CD4-positive, alpha-beta T cell (primary cell): Measurements from ENCODE around the gene THADA. TPM values are rescaled to one million over a fixed set of nuclear protein-coding genes. Genes with fewer than 3 reads are reported as not detected.

Experiments
- ATAC-seq: fragments of 200-7000 bp; cut with Tn5 transposase; one replicate; pipeline ENCODE4 v1.10.0; 2022; ENCODE audit warnings: mild to moderate bottlenecking; ENCODE audit not compliant: poor library complexity
- CTCF ChIA-PET: fragments of 350-600 bp; sonication (Branson Sonifier 250); formaldehyde crosslinking; loops from one replicate; lab custom pipeline; 2021; ENCODE audit warnings: antibody characterized with exemption, inconsistent platforms; lab: Charles Lee
- POLR2A ChIA-PET: fragments of 350-600 bp; sonication (Branson Sonifier 250); formaldehyde crosslinking; loops from one replicate; lab custom pipeline; 2021; ENCODE audit warnings: antibody characterized with exemption, inconsistent platforms; lab: Charles Lee
- DNase-seq, 14 experiments: peaks; one replicate each; pipeline ENCODE4 v3.0.0-alpha.2; 2013 to 2020; ENCODE audit warnings: mixed read lengths in 2 of 14
- H3K27ac ChIP-seq, 2 donors: one replicate each; pipeline versions ENCODE4 v1.5.1 to v1.7.0; 2013; ENCODE audit warnings: low read length in 2 of 2, low read depth in 1 of 2, mild to moderate bottlenecking in 1 of 2
- H3K27me3 ChIP-seq, 2 experiments: 1 replicate in 1 of 2; 2 replicates in 1 of 2; pipeline versions ENCODE4 v1.6.1 to v1.7.0; 2013; ENCODE audit warnings: low read length in 2 of 2, control low read depth in 1 of 2, mild to moderate bottlenecking in 1 of 2, moderate library complexity in 1 of 2; ENCODE audit not compliant: insufficient read depth in 2 of 2, control insufficient read depth in 1 of 2
- H3K36me3 ChIP-seq: one replicate; pipeline ENCODE4 v1.6.1; 2013; ENCODE audit warnings: low read length, control low read depth; ENCODE audit not compliant: insufficient read depth
- H3K4me1 ChIP-seq: one replicate; pipeline ENCODE4 v1.6.1; 2013; ENCODE audit warnings: low read length, control low read depth; ENCODE audit not compliant: insufficient read depth
- H3K4me3 ChIP-seq: one replicate; pipeline ENCODE4 v1.5.1; 2013; ENCODE audit warnings: mild to moderate bottlenecking, low read length, moderate library complexity
- H3K9me3 ChIP-seq, 2 experiments: 1 replicate in 1 of 2; 2 replicates in 1 of 2; pipeline versions ENCODE4 v1.6.1 to v1.7.0; 2013; ENCODE audit warnings: low read length in 2 of 2, mild to moderate bottlenecking in 2 of 2, control low read depth in 1 of 2, moderate library complexity in 1 of 2; ENCODE audit not compliant: control insufficient read depth in 1 of 2, insufficient read depth in 1 of 2
- H3K27ac Mint-ChIP-seq: one replicate; pipeline ENCODE4 v1.8.0; 2020; ENCODE audit warnings: mixed read lengths
- H3K27me3 Mint-ChIP-seq: one replicate; pipeline ENCODE4 v1.8.0; 2021; ENCODE audit warnings: mixed read lengths
- H3K36me3 Mint-ChIP-seq: one replicate; pipeline ENCODE4 v1.8.0; 2021; ENCODE audit warnings: low read depth, mixed read lengths
- H3K4me1 Mint-ChIP-seq: one replicate; pipeline ENCODE4 v1.8.0; 2021; ENCODE audit warnings: low read depth, mixed read lengths
- H3K4me3 Mint-ChIP-seq: one replicate; pipeline ENCODE4 v1.8.0; 2020; ENCODE audit warnings: mild to moderate bottlenecking, mixed read lengths
- H3K9me3 Mint-ChIP-seq: one replicate; pipeline ENCODE4 v1.8.0; 2020; ENCODE audit warnings: mixed read lengths
- intact Hi-C, 2 experiments: fragments of 100-400 bp; cut with DNase I in 1 of 2; cut with micrococcal nuclease in 1 of 2; formaldehyde crosslinking; loops; one replicate each; pipeline versions ENCODE4 v1.15.1 to v1.9.0; 2023 to 2025; cut with DNase I, micrococcal nuclease
- total RNA-seq, 174 experiments: library from RNA in 2 of 174; stranded (reverse) in 2 of 174; gene quantifications; one replicate each; pipeline ENCODE4 v1.2.3 and lab custom pipeline; 2021 to 2026
- TF ChIP-seq, protein P1 (sequence below): fragments of 200-600 bp; IDR thresholded peaks from one replicate; pipeline ENCODE4 v1.8.0; 2022; ENCODE audit warnings: antibody characterized with exemption, mild to moderate bottlenecking

THADA gene
- total RNA-seq, 2 experiments from 2014 or later, result 29.3 to 32.9 TPM

DNA sequence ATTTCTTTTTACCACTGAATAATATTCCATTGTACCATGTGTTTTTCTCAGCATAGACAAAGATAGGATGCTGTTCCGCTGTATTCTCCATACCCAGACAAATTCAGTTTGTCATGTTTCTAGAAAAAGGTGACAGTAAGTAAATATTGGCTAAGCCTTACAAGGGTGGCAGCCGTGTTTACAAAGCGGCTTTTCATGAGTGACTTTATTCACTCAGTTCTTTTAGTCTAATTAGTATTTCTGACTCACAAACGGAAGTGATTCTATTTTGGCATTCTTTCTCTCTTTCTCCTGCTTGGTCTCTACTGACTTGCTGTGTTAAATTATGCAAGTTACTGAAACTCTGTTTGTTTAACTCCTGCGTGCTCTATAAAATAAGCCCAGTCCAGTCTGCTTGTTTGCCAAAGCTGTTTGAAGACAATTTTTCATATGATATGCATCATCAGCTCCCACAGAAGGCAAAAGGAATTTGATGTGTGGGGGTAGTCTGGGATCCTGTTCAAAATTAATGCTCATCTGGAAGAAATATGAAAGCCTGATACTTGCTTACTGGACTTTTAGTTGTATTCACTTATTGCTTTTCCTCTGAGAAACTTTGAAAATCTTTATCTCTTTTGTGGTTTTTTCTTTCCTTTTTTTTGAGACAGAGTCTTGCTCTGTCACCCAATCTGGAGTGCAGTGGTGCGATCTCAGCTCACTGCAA, 38.9 kb upstream of the THADA start:
- peaks cover 0 to 6% of the 10 kb centered on the region in 2 experiments for H3K9me3 ChIP-seq
- H3K4me3 ChIP-seq, result no peak overlapping the region
- DNase-seq (no peak), ATAC-seq (no peak)
- ChIA-PET POLR2A (no interaction called here), CTCF (no interaction called here)
- peaks cover 54% of the 10 kb centered on the region for H3K27me3 Mint-ChIP-seq
- H3K9me3 Mint-ChIP-seq, result peaks cover 2% of the 10 kb centered on the region
- no peak overlapping the region for H3K27ac Mint-ChIP-seq
- no peak overlapping the region for H3K4me3 Mint-ChIP-seq
- peaks cover 21% of the 10 kb centered on the region for H3K4me1 ChIP-seq
- TF ChIP-seq, protein P1, sequence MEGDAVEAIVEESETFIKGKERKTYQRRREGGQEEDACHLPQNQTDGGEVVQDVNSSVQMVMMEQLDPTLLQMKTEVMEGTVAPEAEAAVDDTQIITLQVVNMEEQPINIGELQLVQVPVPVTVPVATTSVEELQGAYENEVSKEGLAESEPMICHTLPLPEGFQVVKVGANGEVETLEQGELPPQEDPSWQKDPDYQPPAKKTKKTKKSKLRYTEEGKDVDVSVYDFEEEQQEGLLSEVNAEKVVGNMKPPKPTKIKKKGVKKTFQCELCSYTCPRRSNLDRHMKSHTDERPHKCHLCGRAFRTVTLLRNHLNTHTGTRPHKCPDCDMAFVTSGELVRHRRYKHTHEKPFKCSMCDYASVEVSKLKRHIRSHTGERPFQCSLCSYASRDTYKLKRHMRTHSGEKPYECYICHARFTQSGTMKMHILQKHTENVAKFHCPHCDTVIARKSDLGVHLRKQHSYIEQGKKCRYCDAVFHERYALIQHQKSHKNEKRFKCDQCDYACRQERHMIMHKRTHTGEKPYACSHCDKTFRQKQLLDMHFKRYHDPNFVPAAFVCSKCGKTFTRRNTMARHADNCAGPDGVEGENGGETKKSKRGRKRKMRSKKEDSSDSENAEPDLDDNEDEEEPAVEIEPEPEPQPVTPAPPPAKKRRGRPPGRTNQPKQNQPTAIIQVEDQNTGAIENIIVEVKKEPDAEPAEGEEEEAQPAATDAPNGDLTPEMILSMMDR, result no peak
- H3K36me3 ChIP-seq, result no peaks in the 10 kb centered on the region
- intact Hi-C loops, result no loop called here
- peaks cover 19 to 23% of the 10 kb centered on the region in 2 experiments for H3K27me3 ChIP-seq
- no peak overlapping the region for H3K27ac ChIP-seq
- H3K4me1 Mint-ChIP-seq, result peaks cover 11% of the 10 kb centered on the region
- H3K36me3 Mint-ChIP-seq, result peaks cover 3% of the 10 kb centered on the region

GRCh38 chr2:43631618-43632317, 35.9 kb upstream of the THADA start:
- H3K9me3 ChIP-seq, result no peaks in the 10 kb centered on the region
- Mint-ChIP-seq H3K4me3 (no peak overlapping the region), H3K27me3 (peaks cover 57% of the 10 kb centered on the region), H3K9me3 (no peaks in the 10 kb centered on the region), H3K4me1 (peaks cover 9% of the 10 kb centered on the region), H3K36me3 (peaks cover 2% of the 10 kb centered on the region), H3K27ac (no peak overlapping the region)
- ATAC-seq, result no peak
- no peaks in the 10 kb centered on the region for H3K36me3 ChIP-seq
- ChIA-PET CTCF (no interaction called here), POLR2A (no interaction called here)
- no peak overlapping the region for H3K4me3 ChIP-seq
- no peak for DNase-seq
- intact Hi-C loops, result no loop called here
- no peak overlapping the region for H3K27ac ChIP-seq
- peaks cover 7% of the 10 kb centered on the region for H3K4me1 ChIP-seq
- TF ChIP-seq, protein P1, result no peak
- peaks cover 19 to 21% of the 10 kb centered on the region in 2 experiments for H3K27me3 ChIP-seq

DNA sequence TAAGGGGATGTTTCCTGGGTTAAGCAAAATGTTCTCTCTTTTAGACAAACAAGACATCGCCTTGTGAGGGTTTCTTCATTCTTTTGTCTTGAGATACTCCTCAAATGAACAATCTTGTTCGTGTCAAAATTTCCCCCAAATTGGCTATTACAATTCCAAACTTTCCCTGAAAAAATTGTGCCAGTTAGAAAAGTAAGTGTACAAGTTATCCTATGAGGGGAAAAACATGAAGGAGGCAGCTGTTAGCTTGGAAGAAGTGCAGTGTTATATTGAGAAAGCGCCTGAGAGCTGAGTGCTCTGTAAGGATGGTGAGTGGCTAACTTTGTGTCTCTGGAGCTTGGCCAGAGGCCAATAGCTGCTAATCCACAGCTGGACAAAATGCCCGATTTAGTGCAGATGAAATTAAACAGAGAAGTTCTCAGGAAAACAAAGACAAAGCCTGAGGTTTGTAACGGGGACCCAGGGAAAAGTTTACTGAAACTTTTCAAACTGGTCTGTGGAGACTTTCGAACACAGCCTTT, 27.2 kb upstream of the THADA start:
- no peaks in the 10 kb centered on the region for H3K4me1 Mint-ChIP-seq
- intact Hi-C loops, result no loop called here
- Histone ChIP-seq H3K27me3 (peaks cover 0 to 12% of the 10 kb centered on the region in 2 experiments), H3K27ac (no peak overlapping the region), H3K4me3 (no peak overlapping the region), H3K4me1 (no peaks in the 10 kb centered on the region), H3K36me3 (no peaks in the 10 kb centered on the region), H3K9me3 (no peaks in the 10 kb centered on the region)
- peaks cover 33% of the 10 kb centered on the region for H3K27me3 Mint-ChIP-seq
- DNase-seq (no peak), ATAC-seq (no peak)
- TF ChIP-seq, protein P1, result no peak
- H3K36me3 Mint-ChIP-seq, result no peaks in the 10 kb centered on the region
- ChIA-PET CTCF (no interaction called here), POLR2A (no interaction called here)
- no peak overlapping the region for H3K4me3 Mint-ChIP-seq
- no peaks in the 10 kb centered on the region for H3K9me3 Mint-ChIP-seq
- no peak overlapping the region for H3K27ac Mint-ChIP-seq
